H1 (cell line): Measurements from ENCODE around the gene BPIFB3. TPM values are rescaled to one million over a fixed set of nuclear protein-coding genes. Genes with fewer than 3 reads are reported as not detected.

ENCODE experiments used
- CTCF ChIA-PET: fragments of 300-600 bp; sonication (Branson Sonifier 250); formaldehyde crosslinking; loops from one replicate; lab custom pipeline; 2021; ENCODE audit not compliant: partially characterized antibody; lab: Charles Lee
- POLR2A ChIA-PET: fragments of 300-600 bp; sonication (Branson Sonifier 250); formaldehyde crosslinking; loops from one replicate; lab custom pipeline; 2021; ENCODE audit warnings: inconsistent platforms; ENCODE audit not compliant: partially characterized antibody; lab: Charles Lee
- DNase-seq, 2 experiments: peaks; one replicate each; pipeline versions ENCODE4 v3.0.0 to v3.0.0-alpha.2; 2010 to 2022; ENCODE audit warnings: low spot score in 2 of 2, low read depth in 1 of 2, mixed read lengths in 1 of 2
- FAIRE-seq: peaks from 2 replicates; lab custom pipeline; 2011; peaks lifted over from hg19 to GRCh38; lab: Jason Lieb, UNC
- H2AFZ ChIP-seq: 2 replicates; pipeline ENCODE4 v1.8.1; 2012; ENCODE audit warnings: low read length, inconsistent platforms
- H2AK5ac ChIP-seq: 2 replicates; pipeline ENCODE4 v1.6.1; 2013; ENCODE audit warnings: low read depth, low read length
- H2BK120ac ChIP-seq: replicated peaks from 2 replicates; pipeline ENCODE3; 2013; ENCODE audit warnings: low read depth, low read length, inconsistent platforms
- H2BK12ac ChIP-seq: 2 replicates; pipeline ENCODE4 v1.6.1; 2013; ENCODE audit warnings: low read depth, low read length
- H2BK15ac ChIP-seq: 2 replicates; pipeline ENCODE4 v1.6.1; 2013; ENCODE audit warnings: low read length
- H2BK20ac ChIP-seq: 2 replicates; pipeline ENCODE4 v1.6.1; 2013; ENCODE audit warnings: low read length
- H2BK5ac ChIP-seq: 2 replicates; pipeline ENCODE4 v1.6.1; 2013; ENCODE audit warnings: low read depth, low read length
- H3K14ac ChIP-seq: 2 replicates; pipeline ENCODE4 v1.6.1; 2013; ENCODE audit warnings: inconsistent platforms; ENCODE audit not compliant: insufficient read length
- H3K18ac ChIP-seq: 2 replicates; pipeline ENCODE4 v1.6.1; 2013; ENCODE audit warnings: low read length; ENCODE audit errors: extremely low read depth
- H3K23ac ChIP-seq: 2 replicates; pipeline ENCODE4 v1.6.1; 2013; ENCODE audit warnings: inconsistent platforms; ENCODE audit not compliant: insufficient read length
- H3K23me2 ChIP-seq: 2 replicates; pipeline ENCODE4 v1.6.1; 2013; ENCODE audit warnings: low read depth, low read length
- H3K27ac ChIP-seq: 2 replicates; pipeline ENCODE4 v1.6.1; 2011; ENCODE audit warnings: low read depth, low read length, inconsistent platforms
- H3K27me3 ChIP-seq, 4 experiments: replicated peaks in 1 of 4; 1 replicate in 1 of 4; 2 replicates in 3 of 4; pipeline versions ENCODE4 v1.6.1 to v1.8.1; 2011 to 2013; ENCODE audit warnings: low read length in 3 of 4, mild to moderate bottlenecking in 3 of 4, inconsistent platforms in 2 of 4, mixed read lengths in 2 of 4, moderate library complexity in 1 of 4; ENCODE audit not compliant: control insufficient read depth in 3 of 4, insufficient read depth in 3 of 4; ENCODE audit errors: extremely low read depth in 1 of 4
- H3K36me3 ChIP-seq, 4 experiments: 2 replicates each; pipeline versions ENCODE4 v1.6.1 to v1.8.1; 2011 to 2013; ENCODE audit warnings: mild to moderate bottlenecking in 4 of 4, low read length in 3 of 4, moderate library complexity in 2 of 4, control low read depth in 1 of 4, inconsistent platforms in 1 of 4; ENCODE audit not compliant: insufficient read depth in 4 of 4, control insufficient read depth in 2 of 4
- H3K4ac ChIP-seq: replicated peaks from 2 replicates; pipeline ENCODE3; 2013; ENCODE audit warnings: low read length, low read depth, mixed read lengths, inconsistent platforms; ENCODE audit not compliant: insufficient read length
- H3K4me1 ChIP-seq, 4 experiments: replicated peaks in 1 of 4; 1 replicate in 1 of 4; 2 replicates in 3 of 4; pipeline versions ENCODE4 v1.6.1 to v1.8.1; 2011 to 2013; ENCODE audit warnings: low read length in 3 of 4, inconsistent platforms in 2 of 4, mixed read lengths in 1 of 4; ENCODE audit not compliant: insufficient read depth in 4 of 4, control insufficient read depth in 3 of 4
- H3K4me2 ChIP-seq, 2 experiments: 2 replicates each; pipeline versions ENCODE4 v1.6.1 to v1.8.1; 2011 to 2013; ENCODE audit warnings: low read depth in 2 of 2, low read length in 2 of 2, control low read depth in 1 of 2, inconsistent platforms in 1 of 2, mild to moderate bottlenecking in 1 of 2; ENCODE audit not compliant: insufficient read depth in 1 of 2
- H3K4me3 ChIP-seq, 4 experiments: fragments of 200-600, 300-600 bp in 1 of 4; sonication (generic), shearing (Covaris generic), sonication (Bioruptor Twin) in 1 of 4; 2 replicates each; pipeline versions ENCODE4 v1.5.1 to v1.8.1; 2011 to 2016; ENCODE audit warnings: low read length in 4 of 4, low read depth in 3 of 4, control low read depth in 2 of 4, inconsistent platforms in 2 of 4, mild to moderate bottlenecking in 2 of 4, mixed read lengths in 1 of 4, moderate library complexity in 1 of 4; ENCODE audit not compliant: insufficient read depth in 2 of 4; ENCODE audit errors: extremely low read depth in 1 of 4
- H3K56ac ChIP-seq: replicated peaks from 2 replicates; pipeline ENCODE3; 2013; ENCODE audit warnings: low read depth, mild to moderate bottlenecking, mixed read lengths, low read length, inconsistent platforms; ENCODE audit not compliant: insufficient read length
- H3K79me1 ChIP-seq: 2 replicates; pipeline ENCODE4 v1.6.1; 2013; ENCODE audit warnings: low read depth, low read length, control low read depth
- H3K79me2 ChIP-seq, 2 experiments: 2 replicates each; pipeline versions ENCODE4 v1.6.1 to v1.8.1; 2012 to 2013; ENCODE audit warnings: low read length in 2 of 2, mild to moderate bottlenecking in 2 of 2, inconsistent platforms in 1 of 2; ENCODE audit not compliant: insufficient read depth in 2 of 2, control insufficient read depth in 1 of 2
- H3K9ac ChIP-seq, 4 experiments: replicated peaks in 1 of 4; 1 replicate in 1 of 4; 2 replicates in 3 of 4; pipeline versions ENCODE4 v1.6.1 to v1.8.1; 2011 to 2013; ENCODE audit warnings: low read depth in 3 of 4, low read length in 3 of 4, control low read depth in 2 of 4, mild to moderate bottlenecking in 2 of 4, moderate library complexity in 2 of 4, inconsistent platforms in 1 of 4; ENCODE audit errors: extremely low read depth in 1 of 4
- H3K9me3 ChIP-seq, 2 experiments: 2 replicates each; pipeline versions ENCODE4 v1.6.1 to v1.8.1; 2012 to 2013; ENCODE audit warnings: mild to moderate bottlenecking in 2 of 2, moderate library complexity in 2 of 2, control low read depth in 1 of 2, inconsistent platforms in 1 of 2, low read depth in 1 of 2, low read length in 1 of 2, mixed read lengths in 1 of 2; ENCODE audit not compliant: insufficient read depth in 2 of 2
- H4K20me1 ChIP-seq, 2 experiments: replicated peaks in 1 of 2; 2 replicates each; pipeline versions ENCODE3 to v1.8.1; 2011 to 2013; ENCODE audit warnings: inconsistent platforms in 2 of 2, low read length in 2 of 2, mild to moderate bottlenecking in 1 of 2; ENCODE audit not compliant: insufficient read depth in 2 of 2, control insufficient read depth in 1 of 2
- H4K5ac ChIP-seq: 2 replicates; pipeline ENCODE4 v1.6.1; 2013; ENCODE audit warnings: low read length, low read depth, mixed read lengths, inconsistent platforms; ENCODE audit not compliant: insufficient read length
- H4K8ac ChIP-seq: 2 replicates; pipeline ENCODE4 v1.8.0; 2013; ENCODE audit warnings: mild to moderate bottlenecking, moderate library complexity, low read length, inconsistent platforms; ENCODE audit not compliant: insufficient read depth; ENCODE audit errors: extremely low read depth
- H4K91ac ChIP-seq: replicated peaks from 2 replicates; pipeline ENCODE3; 2013; ENCODE audit warnings: low read length, mixed read lengths, inconsistent platforms; ENCODE audit not compliant: insufficient read length
- ATF3 ChIP-seq: IDR thresholded peaks from 2 replicates; pipeline ENCODE4 v1.6.1; 2011; ENCODE audit warnings: low read depth, mild to moderate bottlenecking, low read length; ENCODE audit not compliant: insufficient read depth
- FOSL1 ChIP-seq: IDR thresholded peaks from 2 replicates; pipeline ENCODE4 v1.6.1; 2011; ENCODE audit warnings: mild to moderate bottlenecking, low read depth, low read length, moderate library complexity; ENCODE audit not compliant: insufficient read depth
- KDM1A ChIP-seq: fragments of 200-600, 300-600 bp; sonication (generic); IDR thresholded peaks from 2 replicates; pipeline ENCODE4 v1.7.1; 2016; ENCODE audit warnings: mild to moderate bottlenecking, low read length, borderline replicate concordance
- KDM4A ChIP-seq: IDR thresholded peaks from one replicate; pipeline ENCODE4 v1.7.1; 2012; ENCODE audit warnings: low read depth, mild to moderate bottlenecking, moderate library complexity, low read length, inconsistent platforms; ENCODE audit not compliant: severe bottlenecking
- KDM5A ChIP-seq: fragments of 200-600 bp; IDR thresholded peaks from 2 replicates; pipeline ENCODE4 v1.7.1; 2012; ENCODE audit warnings: mild to moderate bottlenecking, low read length, inconsistent platforms, mixed read lengths
- PHF8 ChIP-seq: fragments of 200-600 bp; sonication (generic); conservative IDR thresholded peaks from 2 replicates; pipeline ENCODE4 v1.7.1; 2012; ENCODE audit warnings: low read depth, mild to moderate bottlenecking, inconsistent platforms, low read length, moderate library complexity
- SAP30 ChIP-seq: fragments of 300-600 bp; sonication (generic); IDR thresholded peaks from 2 replicates; pipeline ENCODE4 v1.7.1; 2012; ENCODE audit warnings: low read length, moderate library complexity, mild to moderate bottlenecking, inconsistent platforms; ENCODE audit not compliant: insufficient read depth, insufficient replicate concordance
- TCF12 ChIP-seq: IDR thresholded peaks from 2 replicates; pipeline ENCODE4 v1.6.1; 2011; ENCODE audit warnings: low read depth, mild to moderate bottlenecking, low read length
- ZNF274 ChIP-seq: IDR thresholded peaks from 2 replicates; pipeline ENCODE4 v1.7.0; 2012; ENCODE audit warnings: low read length, borderline replicate concordance; ENCODE audit errors: extremely low read depth
- WGBS, 2 experiments: shearing (Covaris generic) in 1 of 2; methylation state at CpG; one replicate each; pipeline versions ENCODE4 v1.1.6 to v1.1.7; 2013 to 2015; ENCODE audit warnings: low lambda C conversion rate in 2 of 2, mixed read lengths in 2 of 2, inconsistent platforms in 1 of 2, low coverage in 1 of 2, missing lambda C conversion rate in 1 of 2; ENCODE audit not compliant: insufficient replicate concordance in 2 of 2, insufficient coverage in 1 of 2, insufficient read length in 1 of 2; ENCODE audit errors: extremely low coverage in 1 of 2, missing lambda C conversion rate in 1 of 2; 5-methylcytosine and 5-hydroxymethylcytosine counted together
- polyA plus RNA-seq, 7 experiments: library from polyadenylated mRNA; depleted of rRNA in 3 of 7; stranded (reverse) in 5 of 7; unstranded in 2 of 7; fragments of >200 nt in 5 of 7; fragments of 200-250 nt in 2 of 7; gene quantifications; 1 replicate in 5 of 7; 2 replicates in 1 of 7; 4 replicates in 1 of 7; pipeline versions ENCODE4 v1.2.1 to v1.2.3, GENCODE V29; 2011 to 2013; ENCODE audit warnings: missing spikeins in 2 of 7, mixed read lengths in 2 of 7
- total RNA-seq: library from RNA; stranded (reverse); fragmentation: NEBNext Ultra II Directional; extraction: Animal tissue kit (Norgen Biotek cat#: 25700); gene quantifications from 2 replicates; pipeline ENCODE4 v1.2.1, GENCODE V29; 2021

The BPIFB3 gene
- total and polyA plus RNA-seq, 2 of the 8 experiments (the other 6 are each of a cell fraction or from before 2014, with no cell fraction given), result not detected

- WGBS, 2 experiments, result 84% methylated on average over 5 of the region's 5 CpGs; no CpG with 5 or more reads in 1 of the 2 experiments
- no peak overlapping the region for H4K91ac ChIP-seq
- peaks cover 0 to 10% (median 0%) of the 10 kb centered on the region in 4 experiments; a peak in 2 of 7 replicates for H3K4me1 ChIP-seq
- no peak overlapping the region for H3K4ac ChIP-seq
- no peak overlapping the region for H2AFZ ChIP-seq
- H3K36me3 ChIP-seq, result no peaks in the 10 kb centered on the region
- H3K56ac ChIP-seq, result no peak overlapping the region
- H4K8ac ChIP-seq, result no peak overlapping the region; the same call in 1 of the 2 replicates
- no peak overlapping the region for H3K18ac ChIP-seq
- no peaks in the 10 kb centered on the region for H3K23me2 ChIP-seq
- no peak overlapping the region for H3K4me3 ChIP-seq
- no peaks in the 10 kb centered on the region for H3K79me2 ChIP-seq
- H2BK12ac ChIP-seq, result no peak overlapping the region
- H2BK5ac ChIP-seq, result no peak overlapping the region
- no peaks in the 10 kb centered on the region for H3K27me3 ChIP-seq
- no peaks in the 10 kb centered on the region for H3K79me1 ChIP-seq
- ChIA-PET CTCF (interaction anchor here (0.9 to 2.0 kb wide), 3 partner anchors 15 to 108 kb away, joined by 3 to 5 read pairs (median 4); no protein-coding TSS in a partner anchor), POLR2A (no interaction called here)
- no peak overlapping the region for H3K14ac ChIP-seq
- H3K9ac ChIP-seq, result no peak overlapping the region
- no peak for DNase-seq
- H3K23ac ChIP-seq, result no peak overlapping the region
- H2BK15ac ChIP-seq, result no peak overlapping the region
- FAIRE-seq, result no peak
- H3K4me2 ChIP-seq, result no peak overlapping the region
- H3K27ac ChIP-seq, result no peak overlapping the region
- no peak overlapping the region for H4K5ac ChIP-seq
- no peak overlapping the region for H2BK20ac ChIP-seq
- no peak overlapping the region for H2BK120ac ChIP-seq
- H3K9me3 ChIP-seq, result 0 out of 4 replicates have a peak, but pooled peaks cover 0 to 2% of the 10 kb centered on the region in 2 experiments
- H2AK5ac ChIP-seq, result no peak overlapping the region
- H4K20me1 ChIP-seq, result no peaks in the 10 kb centered on the region
- TF ChIP-seq TCF12 (no peak), PHF8 (no peak), ZNF274 (no peak), KDM4A (no peak), ATF3 (no peak), KDM5A (no peak), FOSL1 (no peak), KDM1A (no peak), SAP30 (no peak)
Observed at GRCh38 chr20:33010133-33010504, 43.6 kb upstream of the BPIFB3 start.
